NCI-H2029 (cell line): ENCODE results near the gene PAN3.

Experiments used
- DNase-seq: peaks from one replicate; lab custom pipeline; 2025; lab: John Stamatoyannopoulos, UW

The PAN3 gene

DNA sequence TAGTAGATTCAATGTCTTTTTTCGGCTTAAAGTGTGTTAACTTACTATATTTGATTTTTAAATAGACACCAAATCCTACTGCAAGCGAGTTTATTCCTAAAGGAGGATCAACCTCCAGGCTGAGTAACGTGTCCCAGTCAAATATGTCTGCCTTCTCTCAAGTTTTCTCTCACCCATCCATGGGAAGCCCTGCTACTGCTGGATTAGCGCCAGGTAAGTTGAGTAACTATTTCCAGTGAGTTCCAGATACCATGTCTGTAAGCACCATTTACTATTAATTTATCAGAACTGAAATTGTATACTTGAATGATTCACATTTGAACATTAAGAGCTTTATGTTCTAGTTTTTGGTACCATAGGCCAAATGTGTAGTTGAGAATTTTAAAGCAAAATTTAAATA lies 81.8 kb downstream of the PAN3 start:
- no peak for DNase-seq

DNA sequence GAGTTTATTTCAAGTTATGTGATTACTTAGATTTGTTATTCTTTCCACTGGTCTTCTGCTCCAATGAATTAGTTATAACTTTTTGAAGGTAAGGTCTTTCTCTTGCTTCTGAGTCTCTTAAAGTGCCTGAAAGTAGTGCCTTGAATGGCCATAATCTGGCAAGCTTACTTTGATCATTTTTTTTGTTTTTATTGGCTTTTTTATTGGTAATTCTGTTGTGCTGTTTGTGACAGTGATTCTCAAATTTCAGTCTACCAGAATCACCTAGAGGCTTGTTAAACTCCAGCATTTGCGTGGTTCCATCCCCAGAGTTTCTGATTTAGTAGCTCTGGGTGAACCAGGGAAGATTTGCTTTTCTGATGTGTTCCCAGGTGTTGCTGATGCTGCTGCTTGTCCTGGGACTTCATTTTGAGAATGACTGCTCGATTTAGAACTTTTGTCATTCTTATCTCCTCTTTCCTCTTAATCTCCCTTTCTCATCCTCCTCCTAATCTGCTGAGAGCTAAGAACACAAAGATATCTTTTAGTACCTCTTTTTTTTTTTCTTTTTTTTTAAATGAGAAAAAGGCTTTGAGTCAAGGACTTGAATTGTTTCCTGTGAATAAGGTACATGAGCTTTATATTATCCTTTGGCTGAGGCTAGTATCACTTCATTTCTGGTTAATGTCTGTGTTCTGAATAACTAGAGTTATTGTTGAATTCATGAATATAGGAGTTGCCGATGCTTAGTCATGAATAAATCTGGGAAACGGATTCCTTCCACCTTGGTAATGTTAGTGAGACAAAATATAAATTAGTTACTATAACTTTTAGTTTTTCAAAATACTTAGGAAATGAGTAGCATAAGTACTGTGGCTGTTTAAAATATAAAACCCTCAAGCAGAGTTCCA lies 91.4 kb downstream of the PAN3 start:
- no peak for DNase-seq

DNA sequence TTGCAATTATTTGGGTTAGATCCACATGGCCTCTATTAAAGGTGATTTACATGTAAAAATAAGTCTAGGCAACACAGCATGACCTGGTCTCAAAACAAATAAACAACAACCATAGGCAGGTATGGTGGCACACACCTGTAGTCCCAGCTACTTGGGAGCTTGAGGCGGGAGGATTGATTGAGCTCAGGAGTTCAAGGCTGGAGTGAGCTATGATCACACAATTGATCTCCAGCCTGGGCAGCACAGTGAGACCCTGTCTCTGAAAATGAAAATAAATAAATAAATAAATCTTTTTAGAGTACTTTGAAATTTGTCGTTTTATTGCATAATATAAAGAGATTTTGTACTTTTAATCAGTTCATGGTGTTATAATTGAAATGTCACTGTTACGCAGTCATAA lies 93.3 kb downstream of the PAN3 start:
- DNase-seq: no peak

DNA sequence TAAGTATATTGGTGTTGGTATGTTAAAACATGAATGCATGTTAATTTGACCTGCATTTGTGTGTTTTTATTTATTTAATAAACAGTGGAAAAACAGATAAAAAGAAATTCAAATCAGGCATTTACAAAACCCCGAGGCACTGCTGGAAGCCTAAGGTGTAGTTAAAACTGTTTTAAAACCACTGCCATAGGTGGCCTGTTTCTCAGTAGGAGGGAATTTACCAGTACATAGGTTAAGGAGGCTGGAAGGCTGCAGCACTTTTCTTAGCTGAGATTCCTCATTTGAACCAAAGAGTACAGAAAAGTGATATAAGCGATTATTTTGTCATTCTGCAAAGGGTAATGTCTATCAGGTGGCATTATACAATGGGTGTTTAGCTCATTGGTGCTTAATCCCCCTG lies 99.6 kb downstream of the PAN3 start:
- DNase-seq: no peak

DNA sequence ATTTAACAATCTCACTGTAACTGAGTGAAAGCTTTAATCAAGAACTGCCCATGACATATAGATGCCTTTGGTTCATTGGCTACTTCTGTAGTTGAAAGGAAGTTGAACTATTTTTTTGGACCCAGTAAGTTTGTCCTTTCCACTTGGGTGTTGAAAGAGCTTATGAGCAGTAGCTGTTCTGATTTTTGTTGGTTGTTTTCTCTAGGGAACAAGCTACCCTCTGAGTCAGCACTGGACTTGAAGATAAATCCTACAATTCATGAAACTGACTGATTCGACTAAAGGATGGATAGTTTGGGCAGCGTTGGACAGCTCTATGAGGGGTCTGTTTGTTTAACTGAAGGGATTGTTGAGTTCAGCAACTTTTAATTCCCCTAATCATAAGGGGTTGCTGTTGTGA lies 101.0 kb downstream of the PAN3 start:
- DNase-seq: no peak

DNA sequence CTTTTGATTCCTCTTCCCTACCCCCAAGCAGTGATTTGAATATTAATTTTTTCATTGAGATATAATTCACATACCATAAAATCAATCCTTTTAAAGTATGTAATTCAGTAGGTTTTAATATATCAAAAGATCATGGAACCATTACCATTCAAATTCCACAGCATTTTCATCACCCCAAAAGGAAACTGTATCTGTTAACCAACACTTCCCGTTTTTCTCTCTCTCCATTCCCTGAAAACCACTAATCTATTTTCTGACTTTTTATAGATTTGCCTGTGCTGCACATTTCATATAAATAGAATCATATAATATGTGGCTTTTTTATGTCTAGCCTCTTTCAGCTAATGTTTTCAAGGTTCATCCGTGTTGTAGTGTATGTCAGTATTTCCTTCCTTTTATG lies 107.1 kb downstream of the PAN3 start:
- no peak for DNase-seq

DNA sequence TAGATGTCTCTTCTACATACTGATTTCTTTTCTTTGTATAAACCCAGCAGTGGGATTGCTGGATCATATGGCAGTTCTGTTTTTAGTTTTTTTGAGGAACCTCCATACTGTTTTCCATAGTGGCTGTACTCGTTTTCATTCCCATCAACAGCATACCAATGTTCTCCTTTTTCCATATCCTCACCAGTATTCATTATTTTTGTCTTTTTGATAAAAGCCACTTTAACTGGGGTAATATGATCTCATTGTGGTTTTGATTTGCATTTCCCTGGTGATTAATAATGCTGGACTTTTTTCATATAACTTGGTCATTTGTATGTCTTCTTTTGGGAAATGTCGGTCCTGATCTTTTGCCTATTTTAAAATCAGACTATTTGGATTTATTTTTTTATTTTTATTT lies 108.5 kb downstream of the PAN3 start:
- no peak for DNase-seq

DNA sequence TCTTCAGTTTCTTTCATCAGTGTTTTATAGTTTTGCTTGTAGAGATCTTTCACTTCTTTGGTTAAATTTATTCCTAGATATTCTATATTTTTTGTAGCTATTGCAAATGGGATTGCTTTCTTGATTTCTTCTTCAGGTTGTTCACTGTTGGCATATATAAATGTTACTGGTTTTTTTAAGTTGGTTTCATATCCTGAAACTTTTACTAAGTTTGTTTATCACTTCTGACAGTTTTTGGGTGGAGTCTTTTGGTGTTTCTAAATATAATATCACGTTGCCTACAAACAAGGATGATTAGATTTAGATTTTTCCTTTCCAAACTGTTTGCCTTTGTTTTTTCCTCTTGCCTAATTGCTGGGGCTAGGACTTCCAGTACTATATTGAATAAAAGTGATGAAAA lies 109.7 kb downstream of the PAN3 start:
- DNase-seq: no peak

DNA sequence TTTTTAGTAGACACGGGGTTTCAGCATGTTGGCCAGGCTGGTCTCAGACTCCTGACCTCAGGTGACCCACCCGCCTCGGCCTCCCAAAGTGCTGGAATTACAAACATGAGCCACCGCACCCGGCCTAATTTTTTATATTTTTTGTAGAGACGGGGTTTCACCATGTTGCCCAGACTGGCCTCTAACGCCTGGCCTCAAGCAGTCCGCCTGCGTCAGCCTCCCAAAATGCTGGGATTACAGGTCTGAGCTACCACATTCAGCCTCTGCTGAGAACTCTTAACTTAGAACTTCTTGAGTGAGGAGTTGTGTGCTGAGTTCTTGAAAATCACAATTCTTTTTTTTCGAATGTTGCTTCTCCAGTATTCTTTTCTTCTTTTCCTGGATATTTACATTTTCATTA lies 112.2 kb downstream of the PAN3 start:
- no peak for DNase-seq

DNA sequence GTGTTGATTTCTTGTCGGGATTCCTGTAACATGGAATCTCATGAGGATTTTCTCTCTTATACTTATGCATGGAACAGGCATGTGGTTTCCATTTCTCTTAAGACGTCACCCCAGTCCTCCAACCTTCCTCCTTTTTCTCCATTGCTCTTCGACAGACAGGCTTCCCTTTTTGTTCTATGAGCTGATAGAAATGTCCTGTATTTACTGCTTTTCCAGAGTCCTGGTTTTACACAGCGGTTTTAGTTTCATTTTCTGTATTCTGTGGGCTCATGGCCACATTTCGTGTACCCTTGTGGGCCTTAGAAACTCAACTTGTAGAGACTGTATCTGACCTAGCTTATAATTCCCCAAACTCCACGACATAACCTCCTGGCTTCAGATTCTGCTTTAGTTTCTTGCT lies 113.1 kb downstream of the PAN3 start:
- no peak for DNase-seq

DNA sequence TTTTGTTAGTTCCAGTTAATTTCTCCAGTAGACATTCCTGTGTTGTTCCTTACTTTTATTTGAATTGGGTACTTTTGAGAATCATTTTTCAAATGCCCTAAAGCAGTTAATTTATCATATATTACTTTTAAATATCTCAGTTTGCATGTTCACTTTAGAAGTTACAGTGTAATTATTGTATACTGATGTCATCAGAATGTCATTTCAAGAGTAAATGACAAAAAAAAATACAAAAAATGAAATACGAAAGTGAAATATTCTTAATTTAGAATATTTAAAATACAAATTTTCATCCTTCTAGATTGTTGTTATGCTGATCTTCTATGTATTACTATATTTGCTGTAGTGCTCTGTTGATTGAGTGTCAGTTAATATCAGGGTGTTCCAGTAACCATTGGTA lies 114.2 kb downstream of the PAN3 start:
- DNase-seq: no peak

DNA sequence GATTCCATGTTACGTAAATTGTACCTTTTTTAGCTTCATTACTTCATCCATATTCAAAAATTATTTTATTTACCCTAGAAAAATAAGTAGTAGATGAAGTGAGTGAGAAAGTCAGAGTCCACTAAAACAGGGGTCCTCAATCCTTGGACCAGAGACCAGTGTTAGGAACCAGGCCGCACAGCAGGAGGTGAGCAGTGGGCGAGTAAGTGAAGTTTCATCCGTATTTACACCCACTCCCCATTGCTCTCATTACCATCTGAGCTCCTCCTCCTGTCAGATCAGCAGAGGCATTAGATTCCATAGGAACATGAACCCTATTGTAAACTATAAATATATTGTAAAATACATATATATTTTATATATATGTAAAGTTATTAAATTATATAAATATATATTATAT lies 119.0 kb downstream of the PAN3 start:
- DNase-seq: no peak

DNA sequence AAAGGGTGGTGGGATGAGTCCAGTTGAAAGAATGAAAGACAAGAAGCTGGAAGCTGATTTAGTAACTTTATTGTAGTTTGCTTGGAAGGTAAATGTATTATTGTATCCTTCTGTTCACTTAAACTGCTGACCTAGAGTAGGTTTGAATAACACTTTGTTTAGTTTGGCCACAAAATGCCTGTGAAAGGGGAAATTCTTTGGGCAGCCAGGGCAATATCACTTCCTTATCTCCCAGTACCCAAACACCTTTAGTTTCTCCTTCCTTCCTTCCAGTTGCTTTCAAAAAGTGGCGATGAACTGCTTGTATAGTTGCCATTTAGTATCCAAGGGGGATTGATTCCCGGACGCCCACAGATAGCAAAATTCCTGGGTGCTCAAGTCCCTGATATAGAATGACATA lies 120.1 kb downstream of the PAN3 start:
- no peak for DNase-seq

DNA sequence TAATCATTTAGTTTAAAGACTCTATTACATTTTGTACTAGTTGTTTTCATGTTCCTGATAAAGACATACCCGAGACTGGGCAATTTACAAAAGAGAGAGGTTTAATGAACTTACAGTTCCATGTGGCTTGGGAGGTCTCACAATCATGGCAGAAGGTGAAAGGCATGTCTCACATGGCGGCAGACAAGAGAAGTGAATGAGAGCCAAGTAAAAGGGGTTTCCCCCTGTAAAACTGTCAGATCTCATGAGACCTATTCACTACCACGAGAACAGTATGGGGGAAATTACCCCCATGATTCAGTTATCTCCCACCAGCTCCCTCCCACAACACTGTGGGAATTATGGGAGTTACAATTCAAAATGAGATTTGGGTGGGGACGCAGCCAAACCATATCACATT lies 129.2 kb downstream of the PAN3 start:
- DNase-seq: no peak

DNA sequence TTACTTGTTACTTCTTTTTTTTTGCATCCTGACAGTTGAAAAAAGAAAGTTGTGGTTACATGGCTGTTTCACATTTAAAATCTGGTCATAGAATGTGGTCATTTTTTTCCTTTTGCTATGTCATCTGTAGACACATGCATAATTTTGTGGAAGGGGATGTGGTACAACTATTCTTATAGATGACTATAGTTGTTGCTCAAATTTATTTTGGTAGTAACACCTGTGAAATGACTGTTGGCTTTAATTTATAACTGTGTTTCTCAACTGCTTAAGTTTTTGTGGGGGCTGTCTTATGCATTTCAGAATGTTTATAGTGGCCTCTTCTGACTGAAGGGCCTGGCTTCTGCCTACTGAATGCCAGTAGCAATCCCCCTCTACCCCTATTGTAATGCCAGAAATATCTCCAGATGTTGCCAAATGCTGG lies 130.5 kb downstream of the PAN3 start:
- DNase-seq: no peak

DNA sequence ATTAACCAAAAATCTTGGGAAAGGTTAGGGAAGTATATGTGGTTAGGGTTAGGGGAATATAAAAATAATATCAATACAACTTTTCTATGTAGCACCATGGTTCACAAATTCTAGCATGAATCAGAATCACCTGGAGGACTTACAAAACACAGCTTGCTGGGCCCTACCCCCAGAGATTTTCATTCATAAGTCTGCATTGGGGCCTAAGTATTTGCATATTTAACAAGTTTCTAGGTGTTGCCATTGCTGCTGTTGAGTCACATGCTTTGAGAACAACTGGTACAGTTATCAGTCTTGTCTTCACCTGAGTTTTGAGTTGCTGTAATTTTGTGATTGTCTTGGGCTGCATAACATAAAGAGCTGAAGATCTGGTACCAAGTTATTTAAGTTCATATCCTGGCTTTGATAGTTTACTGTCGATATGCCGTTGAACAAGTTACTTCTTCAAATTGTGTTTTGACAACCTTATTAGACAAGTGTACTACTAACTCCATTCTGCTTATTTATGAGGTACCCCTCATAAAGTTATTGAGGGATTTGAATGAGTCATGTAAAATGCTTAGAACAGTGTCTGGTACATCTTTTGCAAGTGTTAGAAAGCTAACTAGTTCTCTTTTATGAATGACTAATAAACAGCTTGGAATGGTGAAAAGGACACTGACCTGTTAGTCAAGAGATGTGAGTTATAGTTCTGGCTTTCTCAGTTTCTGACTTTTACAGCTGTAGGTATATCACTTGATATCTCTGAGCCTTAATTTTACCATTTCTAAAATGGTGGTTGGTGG lies 132.9 kb downstream of the PAN3 start:
- no peak for DNase-seq

DNA sequence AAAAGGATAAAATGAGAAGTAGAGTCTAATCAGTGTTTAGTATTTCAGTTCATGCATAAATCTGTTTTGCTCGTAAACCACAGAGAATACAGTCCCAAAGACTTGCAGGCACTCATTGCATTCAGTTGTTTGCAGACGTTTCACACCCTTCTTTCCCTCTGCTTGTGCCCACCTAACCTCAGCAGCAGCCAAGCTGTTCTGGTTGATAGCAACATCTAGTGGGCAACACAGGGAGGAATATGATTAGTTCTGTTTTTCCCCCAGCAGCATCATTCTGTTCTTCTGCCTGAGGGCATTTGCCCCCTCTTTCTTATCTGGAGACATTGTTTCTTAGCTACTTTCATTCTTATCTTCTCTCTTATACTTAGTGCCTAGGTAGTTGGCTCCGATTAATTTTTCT lies 135.6 kb downstream of the PAN3 start:
- no peak for DNase-seq

DNA sequence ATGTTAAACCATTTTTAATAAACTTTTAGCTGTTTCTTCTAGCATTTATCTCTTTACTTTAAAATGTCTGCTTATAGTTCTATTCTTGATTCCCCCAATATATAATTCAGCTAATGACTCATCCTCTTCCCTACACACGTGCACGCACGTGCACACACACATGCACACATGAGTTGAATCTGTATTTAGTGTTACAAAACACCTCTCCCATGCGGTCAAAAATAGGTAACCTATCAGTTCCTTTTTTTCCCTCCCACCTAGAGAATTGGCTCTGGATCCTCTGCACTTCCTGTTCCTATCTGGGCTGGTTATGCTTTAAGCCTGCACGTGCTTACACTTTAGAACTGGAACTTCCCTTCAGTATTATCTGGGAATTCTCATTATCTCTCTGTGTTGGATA lies 144.1 kb downstream of the PAN3 start:
- DNase-seq: no peak

DNA sequence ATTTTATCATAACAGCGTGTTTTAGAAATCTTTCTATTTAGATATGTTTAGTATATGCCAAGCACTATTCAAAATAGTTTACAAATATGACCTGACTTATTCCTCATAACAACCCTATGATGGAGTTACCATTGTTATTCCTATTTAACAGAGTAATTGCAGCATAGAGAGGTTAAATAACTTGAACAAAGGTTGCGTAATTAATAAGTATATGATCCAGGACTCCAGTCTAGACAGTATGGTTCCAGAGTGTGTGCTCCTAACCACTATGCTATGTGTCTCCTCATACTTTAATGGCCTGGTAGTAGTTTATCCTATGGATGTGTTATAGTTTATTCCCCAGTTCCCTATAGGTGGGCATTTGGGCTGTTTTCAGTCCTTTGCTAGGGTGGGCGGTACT lies 145.3 kb downstream of the PAN3 start:
- DNase-seq: no peak

DNA sequence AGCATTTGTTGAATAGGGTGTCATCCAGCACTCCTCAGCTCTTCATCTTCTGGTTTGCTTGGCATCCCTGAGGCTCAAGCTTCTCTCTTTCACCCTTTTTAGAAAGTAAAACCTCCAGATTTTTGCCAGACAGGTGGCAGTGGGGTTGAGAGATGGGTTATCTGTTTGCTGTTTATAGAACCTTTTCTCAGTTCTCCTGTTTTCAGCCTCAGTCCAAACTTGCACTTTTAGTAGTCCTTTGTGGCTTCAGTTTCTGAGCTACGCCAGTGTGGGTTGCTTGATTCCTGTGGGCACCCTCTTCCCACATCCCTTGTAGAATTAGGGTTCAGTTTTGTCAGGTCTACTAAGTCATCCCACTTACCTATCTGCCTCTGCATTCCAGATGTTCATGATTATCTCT lies 147.9 kb downstream of the PAN3 start:
- DNase-seq: no peak

DNA sequence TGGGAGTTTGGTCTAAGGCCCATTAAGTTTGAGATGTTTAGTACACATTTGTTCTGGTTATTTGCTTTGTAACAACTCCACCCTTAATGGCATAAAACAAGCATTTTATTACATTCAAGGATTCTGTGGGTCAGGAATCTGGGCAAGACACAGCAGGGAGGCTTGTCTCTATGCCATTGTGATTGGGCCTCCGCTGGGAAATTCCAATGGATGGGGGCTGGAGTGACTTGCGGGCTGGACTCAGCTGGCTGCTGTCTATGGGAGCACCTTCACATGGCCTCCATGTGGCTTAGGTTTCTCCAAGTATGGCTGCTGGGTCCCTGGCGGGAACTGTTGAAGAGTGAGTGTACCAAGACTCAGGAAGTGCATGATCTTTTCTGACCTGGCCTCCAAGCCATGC lies 159.0 kb downstream of the PAN3 start:
- DNase-seq: no peak

DNA sequence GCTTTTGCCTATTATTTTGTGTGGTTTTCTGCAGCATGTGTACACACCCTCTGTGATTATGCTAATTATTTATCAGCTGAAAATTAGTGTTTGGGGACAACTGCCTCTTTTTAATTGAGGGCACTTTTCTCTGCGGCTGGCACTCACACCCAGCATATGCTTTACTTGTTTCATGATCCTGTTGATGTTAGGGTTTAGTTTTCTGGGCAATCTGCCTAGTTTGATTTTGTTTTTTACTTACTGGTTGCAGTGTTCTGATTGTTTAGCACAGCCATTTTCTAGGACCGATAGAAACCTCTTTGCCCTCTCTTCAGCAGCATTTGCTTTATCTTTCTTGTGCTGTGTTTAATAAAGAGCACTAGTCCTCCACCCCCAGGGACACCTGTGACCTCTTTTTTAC lies 161.6 kb downstream of the PAN3 start:
- DNase-seq: no peak

DNA sequence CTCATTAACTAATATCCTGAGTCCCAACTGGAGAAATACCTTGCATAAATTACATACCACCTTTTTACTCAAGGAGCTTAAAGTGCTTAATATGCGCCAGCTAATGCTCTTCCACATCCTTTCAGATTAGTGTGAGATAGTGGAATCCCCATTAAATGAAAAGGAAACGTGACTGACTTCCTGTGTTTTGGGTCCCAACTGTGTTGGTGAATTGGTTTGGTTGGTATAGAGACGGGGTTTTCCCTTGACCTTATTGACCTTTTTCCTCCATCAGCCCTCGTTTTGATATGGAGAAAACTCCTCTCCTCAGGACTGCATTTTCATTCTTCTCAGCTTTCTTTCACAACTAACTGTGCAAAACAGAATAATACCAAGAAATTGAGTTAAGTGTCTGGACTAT lies 163.5 kb downstream of the PAN3 start:
- DNase-seq: no peak

DNA sequence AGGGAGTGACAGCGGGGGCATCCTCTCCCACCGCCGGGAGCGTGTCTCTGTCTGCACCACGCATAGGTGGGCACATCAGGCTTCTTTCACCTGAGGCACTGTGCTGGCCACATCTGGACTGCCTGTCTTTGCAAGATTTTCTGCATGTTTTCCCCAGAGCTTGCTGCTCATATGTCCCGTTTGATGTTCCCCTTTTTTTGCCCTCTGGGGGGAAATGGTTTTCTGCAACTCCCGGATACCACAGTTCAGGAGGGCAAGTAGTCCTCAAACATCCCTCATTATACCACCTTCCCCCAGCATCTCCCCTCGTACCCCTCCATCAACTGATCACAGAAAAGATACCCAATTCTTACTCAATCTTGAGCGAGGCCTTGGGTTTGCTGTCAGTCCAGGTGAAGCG lies 168.0 kb downstream of the PAN3 start:
- DNase-seq: no peak
